Omental fat pad (tissue), 4 donors: ENCODE data around the gene BAHCC1. TPM values are rescaled to one million over a fixed set of nuclear protein-coding genes. Genes with fewer than 3 reads are reported as not detected.
A peak's percentile ranks its signal among the peaks of the same experiment; 100 is the strongest.

Source experiments
- ATAC-seq: fragments of 150-250 bp; one replicate; pipeline ENCODE4 v1.9.1; 2016; ENCODE audit warnings: mild to moderate bottlenecking, moderate library complexity; ENCODE audit not compliant: low FRiP score
- DNase-seq: peaks from one replicate; pipeline ENCODE4 v3.0.0-alpha.2; 2019; ENCODE audit warnings: low spot score
- small RNA-seq: library from RNA; depleted of rRNA; stranded (forward); fragments of <200 nt; gene quantifications from one replicate; pipeline ENCODE3, GENCODE V24; 2016
- total RNA-seq, 4 donors: library from RNA; depleted of rRNA; stranded (reverse); fragments of >200 nt; gene quantifications; one replicate each; pipeline ENCODE4 v1.1.0, GENCODE V29; 2016
- TF ChIP-seq, protein P1 (sequence below), 3 donors: fragments of 450-650 bp; IDR thresholded peaks; one replicate each; pipeline ENCODE4 v1.5.1; 2016 to 2017; ENCODE audit warnings: antibody characterized with exemption in 3 of 3, mild to moderate bottlenecking in 3 of 3, moderate library complexity in 2 of 3

The BAHCC1 gene
- total RNA-seq, 4 donors from 2014 or later, result 4.8 to 20.8 (median 7.1) TPM

DNA sequence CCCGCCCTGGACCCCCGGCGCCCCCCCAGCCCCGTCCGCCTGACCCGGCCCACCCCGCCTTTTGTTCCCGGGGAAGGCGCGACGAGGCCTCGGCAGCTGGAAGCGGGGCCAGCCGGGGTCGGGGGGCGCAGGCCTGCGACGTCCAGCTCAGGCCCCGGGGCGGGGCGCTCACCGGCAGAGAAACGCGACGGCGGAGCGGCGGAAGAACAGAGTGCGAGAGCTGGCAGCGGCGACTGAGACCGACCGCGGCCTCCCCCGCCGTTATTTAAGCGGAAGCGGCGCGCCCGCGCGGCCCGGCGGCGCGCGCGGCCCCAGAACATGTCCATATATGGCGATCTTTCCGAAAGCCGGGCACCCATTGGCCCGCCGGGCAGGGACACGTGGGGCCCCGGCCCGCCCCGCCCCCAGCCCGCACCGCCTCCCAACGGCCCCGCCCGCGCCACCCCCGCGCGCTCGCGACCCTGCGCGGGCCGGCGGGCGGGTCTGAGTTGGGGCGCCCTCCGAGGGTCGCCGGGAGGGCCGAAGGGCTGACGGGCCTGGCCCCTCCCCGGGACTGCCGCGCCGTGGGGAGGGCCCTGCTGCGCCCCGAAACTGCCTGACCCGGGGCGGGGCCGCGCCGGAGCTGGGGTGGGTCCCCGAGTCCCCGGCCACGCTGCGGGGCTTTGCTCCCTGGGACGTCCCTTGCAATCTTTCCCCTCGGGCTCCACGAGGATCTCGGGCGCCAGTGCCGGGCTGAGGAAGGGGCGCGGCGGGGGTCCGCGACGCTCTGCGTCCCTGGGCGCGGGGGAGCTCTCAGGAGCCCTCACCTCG is 117.5 kb downstream of the BAHCC1 start, which contains the start of gene ACTG1:
TSS of gene ACTG1 (minus strand) at position 238 of the 810 bp plus-strand sequence. CDS start 445 bp downstream, outside the sequence.
- ATAC-seq, result peak; percentile 78
- TF ChIP-seq, protein P1, sequence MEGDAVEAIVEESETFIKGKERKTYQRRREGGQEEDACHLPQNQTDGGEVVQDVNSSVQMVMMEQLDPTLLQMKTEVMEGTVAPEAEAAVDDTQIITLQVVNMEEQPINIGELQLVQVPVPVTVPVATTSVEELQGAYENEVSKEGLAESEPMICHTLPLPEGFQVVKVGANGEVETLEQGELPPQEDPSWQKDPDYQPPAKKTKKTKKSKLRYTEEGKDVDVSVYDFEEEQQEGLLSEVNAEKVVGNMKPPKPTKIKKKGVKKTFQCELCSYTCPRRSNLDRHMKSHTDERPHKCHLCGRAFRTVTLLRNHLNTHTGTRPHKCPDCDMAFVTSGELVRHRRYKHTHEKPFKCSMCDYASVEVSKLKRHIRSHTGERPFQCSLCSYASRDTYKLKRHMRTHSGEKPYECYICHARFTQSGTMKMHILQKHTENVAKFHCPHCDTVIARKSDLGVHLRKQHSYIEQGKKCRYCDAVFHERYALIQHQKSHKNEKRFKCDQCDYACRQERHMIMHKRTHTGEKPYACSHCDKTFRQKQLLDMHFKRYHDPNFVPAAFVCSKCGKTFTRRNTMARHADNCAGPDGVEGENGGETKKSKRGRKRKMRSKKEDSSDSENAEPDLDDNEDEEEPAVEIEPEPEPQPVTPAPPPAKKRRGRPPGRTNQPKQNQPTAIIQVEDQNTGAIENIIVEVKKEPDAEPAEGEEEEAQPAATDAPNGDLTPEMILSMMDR (IDR thresholded peaks at IDR 0.05), result no peak
- peak; percentile 55 for DNase-seq

DNA sequence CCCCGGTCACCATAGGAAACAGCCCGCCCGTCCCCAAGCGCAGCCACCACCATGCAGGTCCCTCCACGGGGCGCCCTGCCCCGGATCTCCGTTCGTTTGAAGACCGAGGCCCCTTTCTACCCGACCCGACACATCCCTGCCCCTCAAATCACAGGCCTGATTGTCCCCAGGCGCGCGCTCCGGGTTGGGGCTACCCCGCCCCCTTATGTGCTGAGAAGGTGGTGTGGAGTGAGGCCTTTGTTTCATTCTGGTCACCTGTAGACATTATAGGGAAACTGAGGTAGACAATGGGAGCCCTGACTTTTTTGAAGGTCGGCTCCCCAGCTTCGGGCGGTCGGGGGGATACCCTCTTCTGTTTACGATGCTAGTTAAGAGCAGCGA is 118.1 kb downstream of the BAHCC1 start:
- TF ChIP-seq, protein P1 (IDR thresholded peaks at IDR 0.05), result no peak
- DNase-seq, result no peak
- peak; percentile 8 for ATAC-seq

DNA sequence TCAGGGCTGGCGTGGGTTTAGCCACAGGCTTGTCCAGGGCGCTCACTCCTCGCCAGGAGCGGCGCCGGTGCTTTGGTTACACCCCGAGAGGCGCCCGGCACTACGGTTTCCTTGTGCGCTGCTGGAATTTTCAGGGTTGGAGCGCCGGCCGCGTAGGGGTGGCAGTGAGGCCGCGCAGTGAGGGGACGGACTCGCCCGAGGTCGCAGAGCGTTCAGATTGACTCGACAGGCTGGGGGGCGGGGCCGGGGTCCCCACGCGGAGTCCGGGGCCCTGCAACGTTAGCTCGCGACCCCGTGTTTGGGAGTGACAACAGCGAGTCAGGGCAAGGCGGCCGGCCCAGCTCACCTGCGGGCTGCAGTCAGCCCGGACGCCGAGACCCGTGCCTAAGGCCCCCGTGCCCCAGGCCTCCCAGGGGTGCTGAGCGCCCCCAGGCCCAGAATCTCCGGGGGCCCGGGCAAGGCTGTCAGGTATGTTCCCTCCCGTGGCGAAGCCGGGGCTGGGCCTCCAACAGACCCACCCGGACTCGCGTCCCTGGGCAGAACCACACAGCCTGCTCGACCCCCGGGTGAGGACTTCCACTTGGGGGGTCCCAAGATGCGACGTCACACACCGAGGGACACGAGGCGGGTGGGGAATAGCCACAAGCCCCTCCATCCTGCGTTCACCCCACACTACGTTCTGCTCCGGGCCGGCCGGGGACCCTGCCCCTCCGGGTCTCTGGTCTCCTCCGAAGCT is 118.7 kb downstream of the BAHCC1 start:
- TF ChIP-seq, protein P1 (IDR thresholded peaks at IDR 0.05), result no peak
- DNase-seq, result no peak
- ATAC-seq, result peak; percentile 0

DNA sequence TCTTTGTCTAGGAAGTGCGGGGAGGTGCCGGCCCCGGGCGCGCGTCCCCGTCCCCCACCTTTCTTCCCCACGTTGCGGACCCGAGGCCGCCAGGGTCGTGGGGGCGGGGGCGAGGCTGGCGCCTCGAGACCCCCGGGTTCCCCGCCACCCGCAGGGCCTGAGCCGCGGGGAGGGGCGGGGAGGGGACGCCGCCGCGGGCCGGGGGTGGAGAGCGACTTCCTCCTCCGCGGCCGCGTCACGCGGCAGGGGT is 119.2 kb downstream of the BAHCC1 start:
- no peak for DNase-seq
- no peak for ATAC-seq
- TF ChIP-seq, protein P1 (IDR thresholded peaks at IDR 0.05), result no peak

DNA sequence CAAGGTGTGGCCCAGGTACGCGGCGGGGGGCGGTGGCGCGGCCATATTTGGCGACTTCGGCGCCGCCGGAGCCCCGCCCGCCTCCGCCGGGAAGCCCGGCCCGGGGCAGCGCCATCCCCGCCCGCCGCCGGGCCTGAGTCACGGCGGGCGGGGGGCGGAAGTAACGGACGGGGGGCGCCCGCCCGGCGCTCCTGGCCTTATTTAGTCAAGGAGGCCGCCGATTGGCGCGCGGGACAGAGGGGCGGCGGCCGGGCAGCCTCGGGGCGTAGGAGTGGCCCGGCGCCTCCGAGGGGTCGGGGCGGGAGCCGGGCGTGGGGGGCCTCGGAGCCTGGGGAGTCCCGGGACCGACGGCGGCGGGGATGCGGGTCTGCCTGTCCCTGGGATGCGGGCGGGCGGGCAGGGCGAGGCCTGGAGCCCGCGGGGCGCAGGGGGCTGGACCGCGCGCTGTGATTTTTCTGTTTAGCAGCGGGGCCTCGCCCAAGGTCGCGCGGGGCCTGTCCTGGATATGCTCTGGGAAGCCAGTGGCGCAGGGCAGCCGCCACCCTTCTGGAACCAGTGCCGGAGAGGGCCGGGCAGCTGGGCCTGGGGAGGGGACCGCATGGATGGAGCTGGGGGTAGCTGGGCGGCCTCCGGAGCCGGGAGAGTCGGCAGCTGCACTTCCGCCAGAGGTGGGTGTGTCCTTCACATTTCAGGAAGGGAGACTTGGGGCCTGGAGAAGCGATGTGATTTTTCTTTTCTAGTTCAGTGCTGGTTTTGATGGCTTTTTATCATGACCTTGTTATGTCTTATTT is 119.7 kb downstream of the BAHCC1 start:
- ATAC-seq (peak; percentile 69), DNase-seq (no peak)
- TF ChIP-seq, protein P1 (IDR thresholded peaks at IDR 0.05), result no peak

DNA sequence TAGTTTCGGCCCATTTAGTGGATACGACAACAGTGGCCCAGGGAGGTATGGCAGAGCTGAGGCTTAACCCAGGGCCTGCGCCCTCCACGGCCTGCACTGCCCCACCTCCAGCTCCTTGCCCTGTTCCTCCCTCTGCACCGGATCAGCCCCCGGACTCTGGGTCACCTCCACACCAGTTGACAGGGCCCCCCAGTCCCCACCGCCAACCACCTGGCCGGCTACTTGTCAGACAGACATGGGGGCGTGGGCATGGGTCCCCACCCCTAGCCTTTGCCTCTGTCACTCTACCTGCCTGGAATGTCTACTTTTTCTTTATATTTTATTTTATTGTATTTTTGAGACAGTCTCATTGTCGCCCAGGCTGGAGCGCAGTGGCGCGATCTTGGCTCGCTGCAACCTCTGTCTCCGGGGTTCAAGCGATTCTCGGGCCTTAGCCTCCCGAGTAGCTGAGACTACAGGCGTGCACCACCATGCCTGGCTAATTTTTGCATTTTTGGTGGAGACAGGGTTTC is 120.3 kb downstream of the BAHCC1 start:
- DNase-seq (no peak), ATAC-seq (no peak)
- TF ChIP-seq, protein P1 (IDR thresholded peaks at IDR 0.05), result no peak

Small RNA genes lying within 50 kb of the gene (small RNA-seq; reads per million reads assigned to genes)
- not detected for gene MIR3186
- gene MIR4740, result 0.39 reads per million

Other genes with a start within 250 kb of the BAHCC1 start
- not detected for gene PVALEF, start 229.9 kb upstream of the BAHCC1 start, total RNA-seq
- 1 to 10 TPM; 1.3 to 6.0 (median 3.1) TPM for gene AATK, start 229.2 kb upstream of the BAHCC1 start, total RNA-seq
- gene CEP131, start 172.5 kb upstream of the BAHCC1 start, total RNA-seq, result 10 to 100 TPM in 1 of 4 donors, 1 to 10 TPM in 3; 3.0 to 11.5 (median 5.6) TPM
- gene TEPSIN, start 156.4 kb upstream of the BAHCC1 start, total RNA-seq, result 10 to 100 TPM; 15.1 to 56.1 (median 33.2) TPM
- 10 to 100 TPM; 28.7 to 56.7 (median 37.5) TPM for gene NDUFAF8, start 156.1 kb upstream of the BAHCC1 start, total RNA-seq
- gene SLC38A10, start 100.2 kb upstream of the BAHCC1 start, total RNA-seq, result 100 to 1,000 TPM in 1 of 4 donors, 10 to 100 TPM in 3; 61.2 to 126 (median 75.6) TPM
- 1,000 to 10,000 TPM; 1,930 to 4,437 (median 3,125) TPM for gene ACTG1, start 117.3 kb downstream of the BAHCC1 start, total RNA-seq
- gene FSCN2, start 132.9 kb downstream of the BAHCC1 start, total RNA-seq, result under 1 TPM in 3 of 4 donors, not detected in 1; 0.31 to 0.95 (median 0.36) TPM
- gene FAAP100, start 156.9 kb downstream of the BAHCC1 start, total RNA-seq, result 10 to 100 TPM; 13.9 to 28.0 (median 22.8) TPM
- gene NPLOC4, start 241.7 kb downstream of the BAHCC1 start, total RNA-seq, result 10 to 100 TPM; 58.9 to 87.7 (median 70.8) TPM
- 1 to 10 TPM in 1 of 4 donors, under 1 TPM in 2, not detected in 1; 0.47 to 1.0 (median 0.48) TPM for gene TSPAN10, start 241.7 kb downstream of the BAHCC1 start, total RNA-seq